Neuronal stem cell (in vitro differentiated cells): ENCODE results near the gene MYOZ2.

ENCODE experiments used
- DNase-seq: peaks from one replicate; pipeline ENCODE4 v3.0.0-alpha.2; 2013; ENCODE audit warnings: low spot score
- H2AFZ ChIP-seq: one replicate; pipeline ENCODE4 v1.6.1; 2013; ENCODE audit warnings: mild to moderate bottlenecking, low read length, inconsistent platforms
- H2AK5ac ChIP-seq: 2 replicates; pipeline ENCODE4 v1.6.1; 2013; ENCODE audit warnings: low read depth, mild to moderate bottlenecking, inconsistent platforms, low read length, moderate library complexity, mixed read lengths
- H2BK120ac ChIP-seq: 2 replicates; pipeline ENCODE4 v1.6.1; 2013; ENCODE audit warnings: low read depth, mild to moderate bottlenecking, inconsistent platforms, low read length, moderate library complexity, mixed read lengths
- H2BK12ac ChIP-seq: one replicate; pipeline ENCODE4 v1.6.1; 2013; ENCODE audit warnings: low read length, inconsistent platforms
- H2BK15ac ChIP-seq: 2 replicates; pipeline ENCODE4 v1.6.1; 2013; ENCODE audit warnings: mild to moderate bottlenecking, low read length, inconsistent platforms, mixed read lengths
- H2BK5ac ChIP-seq: one replicate; pipeline ENCODE4 v1.6.1; 2013; ENCODE audit warnings: inconsistent platforms, mild to moderate bottlenecking, low read length, moderate library complexity
- H3K14ac ChIP-seq: one replicate; pipeline ENCODE4 v1.6.1; 2013; ENCODE audit warnings: low read length, inconsistent platforms
- H3K18ac ChIP-seq: 2 replicates; pipeline ENCODE4 v1.6.1; 2013; ENCODE audit warnings: low read length, inconsistent platforms
- H3K23ac ChIP-seq: 2 replicates; pipeline ENCODE4 v1.6.1; 2013; ENCODE audit warnings: low read depth, mild to moderate bottlenecking, mixed read lengths, low read length, inconsistent platforms; ENCODE audit not compliant: poor library complexity
- H3K27ac ChIP-seq: replicated peaks from 3 replicates; pipeline ENCODE4 v1.5.1; 2013; ENCODE audit warnings: low read length, inconsistent platforms
- H3K27me3 ChIP-seq, 3 experiments: 2 replicates each; pipeline ENCODE4 v1.6.1; 2013; ENCODE audit warnings: low read length in 3 of 3, mild to moderate bottlenecking in 2 of 3, inconsistent platforms in 1 of 3, low read depth in 1 of 3, mixed read lengths in 1 of 3, moderate library complexity in 1 of 3; ENCODE audit not compliant: control insufficient read depth in 3 of 3, insufficient read depth in 3 of 3
- H3K36me3 ChIP-seq, 2 donors: replicated peaks in 1 of 2; 2 replicates each; pipeline ENCODE4 v1.6.1; 2013; ENCODE audit warnings: low read length in 2 of 2; ENCODE audit not compliant: control insufficient read depth in 2 of 2, insufficient read depth in 2 of 2
- H3K4ac ChIP-seq: 2 replicates; pipeline ENCODE4 v1.6.1; 2013; ENCODE audit warnings: inconsistent platforms, mild to moderate bottlenecking, low read length, moderate library complexity
- H3K4me1 ChIP-seq, 2 donors: 1 replicate in 1 of 2; 2 replicates in 1 of 2; pipeline ENCODE4 v1.6.1; 2013; ENCODE audit warnings: low read length in 2 of 2, low read depth in 1 of 2; ENCODE audit not compliant: control insufficient read depth in 2 of 2, insufficient read depth in 1 of 2
- H3K4me2 ChIP-seq: one replicate; pipeline ENCODE4 v1.6.1; 2013; ENCODE audit warnings: mild to moderate bottlenecking, low read length, inconsistent platforms; ENCODE audit not compliant: insufficient read depth, poor library complexity, severe bottlenecking
- H3K4me3 ChIP-seq, 2 donors: 2 replicates each; pipeline ENCODE4 v1.5.1; 2013; ENCODE audit warnings: low read length in 2 of 2, mild to moderate bottlenecking in 2 of 2, inconsistent platforms in 1 of 2, moderate library complexity in 1 of 2
- H3K79me1 ChIP-seq: one replicate; pipeline ENCODE4 v1.6.1; 2013; ENCODE audit warnings: low read depth, mild to moderate bottlenecking, inconsistent platforms, low read length, moderate library complexity
- H3K9ac ChIP-seq: one replicate; pipeline ENCODE4 v1.6.1; 2013; ENCODE audit warnings: mild to moderate bottlenecking, low read depth, low read length, inconsistent platforms; ENCODE audit not compliant: poor library complexity
- H3K9me3 ChIP-seq, 2 donors: replicated peaks in 1 of 2; 2 replicates each; pipeline versions ENCODE3 to v1.6.1; 2013; ENCODE audit warnings: low read length in 2 of 2, mild to moderate bottlenecking in 2 of 2, inconsistent platforms in 1 of 2, low read depth in 1 of 2, mixed read lengths in 1 of 2, moderate library complexity in 1 of 2; ENCODE audit not compliant: control insufficient read depth in 2 of 2, insufficient read depth in 1 of 2
- H4K8ac ChIP-seq: one replicate; pipeline ENCODE4 v1.6.1; 2013; ENCODE audit warnings: low read depth, mild to moderate bottlenecking, inconsistent platforms, low read length, moderate library complexity
- H4K91ac ChIP-seq: one replicate; pipeline ENCODE4 v1.6.1; 2013; ENCODE audit warnings: low read length, low read depth, mild to moderate bottlenecking, inconsistent platforms; ENCODE audit not compliant: poor library complexity
- WGBS, 2 donors: extraction: QIAGEN DNeasy Blood & Tissue Kit; methylation state at CpG; one replicate each; pipeline ENCODE4 v1.1.7; 2013; ENCODE audit warnings: missing lambda C conversion rate in 2 of 2, mixed read lengths in 1 of 2; ENCODE audit not compliant: insufficient read length in 2 of 2, insufficient replicate concordance in 1 of 2; ENCODE audit errors: extremely low coverage in 2 of 2; 5-methylcytosine and 5-hydroxymethylcytosine counted together

The MYOZ2 gene

DNA sequence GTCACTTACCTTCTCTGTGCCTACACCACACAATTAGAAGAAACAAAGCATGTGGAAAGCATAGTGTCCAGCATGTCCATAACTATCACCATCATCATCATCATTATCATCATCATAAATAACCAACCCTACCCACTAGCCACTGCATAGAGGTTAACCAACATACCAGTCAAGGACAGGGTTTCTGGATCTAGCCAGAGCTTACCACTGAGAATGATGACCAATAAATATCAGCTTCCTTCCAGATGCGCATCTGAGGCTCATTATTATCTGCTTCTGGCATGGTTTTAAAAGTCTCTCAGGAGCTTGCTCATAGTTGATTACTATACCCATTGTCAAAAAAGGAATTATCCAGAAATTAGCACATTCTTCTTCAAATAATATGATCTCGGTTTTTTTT is 25.5 kb upstream of the MYOZ2 start:
- no peak overlapping the region for H3K23ac ChIP-seq
- H3K27ac ChIP-seq: no peak overlapping the region
- H3K4me1 ChIP-seq: no peaks in the 10 kb centered on the region
- H4K8ac ChIP-seq: no peak overlapping the region
- no peak overlapping the region for H2AK5ac ChIP-seq
- no peak overlapping the region for H2AFZ ChIP-seq
- H2BK12ac ChIP-seq: no peak overlapping the region
- no peak overlapping the region for H3K9ac ChIP-seq
- H3K9me3 ChIP-seq: no peaks in the 10 kb centered on the region
- H3K79me1 ChIP-seq: no peaks in the 10 kb centered on the region
- no peak overlapping the region for H2BK5ac ChIP-seq
- H4K91ac ChIP-seq: no peak overlapping the region
- no peak overlapping the region for H3K4ac ChIP-seq
- no peak overlapping the region for H3K18ac ChIP-seq
- H3K36me3 ChIP-seq: no peaks in the 10 kb centered on the region
- H3K4me2 ChIP-seq: no peak overlapping the region
- H2BK15ac ChIP-seq: no peak overlapping the region
- H3K14ac ChIP-seq: no peak overlapping the region
- H2BK120ac ChIP-seq: no peak overlapping the region
- H3K4me3 ChIP-seq: no peak overlapping the region
- no CpG with 5 or more reads among the region's 2 CpGs for WGBS, 2 donors
- no peaks in the 10 kb centered on the region for H3K27me3 ChIP-seq
- DNase-seq: no peak

DNA sequence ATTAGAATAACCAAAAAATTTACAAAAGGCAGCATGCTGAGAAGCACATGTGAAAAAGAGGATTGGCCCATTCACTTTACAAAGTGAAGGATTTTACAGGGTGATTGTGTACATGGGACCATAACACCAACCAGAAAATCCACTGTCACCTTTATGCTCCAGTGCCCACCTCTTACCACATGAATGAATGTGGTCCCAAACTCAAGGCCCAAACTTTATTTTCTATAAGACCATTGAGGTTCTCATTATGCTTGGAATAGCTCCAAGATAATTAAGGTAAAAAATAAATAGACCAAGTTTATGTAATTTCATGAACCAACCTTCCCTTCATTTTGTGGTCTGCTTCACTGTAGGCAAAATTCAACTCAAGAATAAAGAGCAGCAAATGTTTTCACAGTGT is 24.3 kb upstream of the MYOZ2 start:
- Histone ChIP-seq H3K23ac (no peak overlapping the region), H2BK5ac (no peak overlapping the region), H3K79me1 (no peaks in the 10 kb centered on the region)

DNA sequence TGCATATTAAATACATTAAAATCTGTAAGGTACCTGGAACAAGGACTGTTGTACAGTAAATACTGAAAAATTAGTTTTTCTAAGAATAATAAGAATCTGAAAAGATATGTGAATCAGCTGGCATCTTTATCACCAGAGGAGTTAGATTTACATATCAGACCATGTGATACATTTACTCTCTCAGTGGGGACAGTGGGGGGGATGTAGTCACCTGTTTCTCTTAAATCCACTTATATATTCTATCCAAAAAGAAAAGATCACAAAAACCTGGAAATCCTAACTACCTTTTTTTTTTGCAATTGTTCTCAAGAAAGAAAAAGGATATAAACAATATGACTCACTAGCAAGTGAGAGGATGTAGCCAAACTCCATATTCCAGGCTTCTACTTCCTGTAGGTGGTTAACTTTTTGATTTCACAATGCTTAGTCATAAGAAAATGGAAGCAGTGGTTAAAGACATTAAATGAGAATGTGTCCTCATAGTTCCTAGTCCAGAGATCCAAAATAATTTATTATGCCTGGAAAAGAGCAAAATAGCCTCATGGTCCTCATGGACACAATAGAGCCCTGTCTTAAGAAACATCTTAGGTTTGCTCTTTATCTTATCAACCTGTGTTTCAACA is 22.5 kb upstream of the MYOZ2 start:
- Histone ChIP-seq H3K79me1 (no peaks in the 10 kb centered on the region), H3K14ac (no peak overlapping the region), H3K36me3 (no peaks in the 10 kb centered on the region), H2AK5ac (no peak overlapping the region), H3K9me3 (no peaks in the 10 kb centered on the region), H3K4ac (no peak overlapping the region), H2BK12ac (no peak overlapping the region), H4K8ac (no peak overlapping the region), H2BK120ac (no peak overlapping the region), H3K18ac (no peak overlapping the region), H2BK5ac (no peak overlapping the region), H3K23ac (no peak overlapping the region), H2AFZ (no peak overlapping the region), H3K27ac (no peak overlapping the region), H2BK15ac (no peak overlapping the region), H4K91ac (no peak overlapping the region), H3K4me1 (peaks cover 0 to 2% of the 10 kb centered on the region in 2 donors), H3K4me3 (no peak overlapping the region), H3K27me3 (no peaks in the 10 kb centered on the region), H3K4me2 (no peak overlapping the region), H3K9ac (no peak overlapping the region)
- DNase-seq: no peak

More for the DNA sequence above, 24.3 kb upstream of the MYOZ2 start:
- Histone ChIP-seq H2AFZ (no peak overlapping the region), H3K27ac (no peak overlapping the region), H3K4ac (no peak overlapping the region), H2AK5ac (no peak overlapping the region), H2BK12ac (no peak overlapping the region), H3K9me3 (no peaks in the 10 kb centered on the region), H3K4me3 (no peak overlapping the region), H3K36me3 (no peaks in the 10 kb centered on the region), H3K18ac (no peak overlapping the region), H3K14ac (no peak overlapping the region), H3K4me1 (peaks cover 0 to 2% of the 10 kb centered on the region in 2 donors), H3K27me3 (no peaks in the 10 kb centered on the region), H3K9ac (no peak overlapping the region), H4K91ac (no peak overlapping the region), H2BK120ac (no peak overlapping the region), H4K8ac (no peak overlapping the region), H3K4me2 (no peak overlapping the region), H2BK15ac (no peak overlapping the region)
- no peak for DNase-seq

DNA sequence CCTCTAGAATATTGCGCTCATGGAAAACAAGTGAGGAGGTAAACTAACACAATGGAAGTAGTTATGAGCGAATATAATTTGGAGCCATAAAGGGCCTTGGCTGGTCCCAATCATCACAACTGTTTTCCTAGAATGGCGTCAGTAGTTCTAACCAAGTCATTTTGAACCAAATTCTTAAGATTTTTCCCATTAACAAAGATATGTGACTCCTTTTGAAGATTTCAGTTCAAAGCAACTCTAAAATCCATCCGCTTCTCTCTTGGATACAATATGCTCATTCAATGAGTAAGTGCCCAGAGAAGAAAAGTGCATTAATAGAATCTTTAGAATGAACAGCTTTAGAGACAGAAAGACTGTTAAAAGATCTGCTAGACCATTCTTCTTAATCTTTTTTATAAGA is 19.6 kb upstream of the MYOZ2 start:
- WGBS, 2 donors: no CpG with 5 or more reads among the region's 4 CpGs
- Histone ChIP-seq H2BK15ac (no peak overlapping the region), H3K9me3 (no peaks in the 10 kb centered on the region), H2BK120ac (no peak overlapping the region), H2BK5ac (no peak overlapping the region), H4K91ac (no peak overlapping the region), H3K9ac (no peak overlapping the region), H3K36me3 (no peaks in the 10 kb centered on the region), H3K14ac (no peak overlapping the region), H3K27me3 (no peaks in the 10 kb centered on the region), H2BK12ac (no peak overlapping the region), H3K4me2 (no peak overlapping the region), H3K4me1 (peaks cover 0 to 2% of the 10 kb centered on the region in 2 donors), H3K18ac (no peak overlapping the region), H3K27ac (no peak overlapping the region), H3K4ac (no peak overlapping the region), H2AK5ac (no peak overlapping the region), H3K79me1 (no peaks in the 10 kb centered on the region), H4K8ac (no peak overlapping the region), H3K23ac (no peak overlapping the region), H2AFZ (no peak overlapping the region), H3K4me3 (no peak overlapping the region)
- no peak for DNase-seq
